Heart right ventricle (tissue), 16 donors: ENCODE results near the gene STRA8. TPM values are rescaled to one million over a fixed set of nuclear protein-coding genes. Genes with fewer than 3 reads are reported as not detected.

Experiments used
- ATAC-seq, 8 donors: fragments of 200-7000 bp; cut with Tn5 transposase; one replicate each; pipeline ENCODE4 v1.9.1; 2020; ENCODE audit warnings: mild to moderate bottlenecking in 8 of 8, moderate library complexity in 8 of 8, moderate number of reproducible peaks in 1 of 8
- DNase-seq, 2 donors: peaks; one replicate each; pipeline ENCODE4 v3.0.0-alpha.2; 2020
- H3K27ac ChIP-seq, 10 donors: fragments of 200-600 bp; sonication (generic) in 2 of 10; one replicate each; pipeline versions ENCODE4 v1.5.0 to v1.8.0; 2020 to 2022; ENCODE audit warnings: mild to moderate bottlenecking in 3 of 10
- H3K27me3 ChIP-seq, 7 donors: fragments of 200-600 bp; one replicate each; pipeline ENCODE4 v1.8.0; 2021 to 2022; ENCODE audit warnings: mild to moderate bottlenecking in 2 of 7
- H3K36me3 ChIP-seq, 9 donors: fragments of 200-600 bp; sonication (generic) in 1 of 9; one replicate each; pipeline versions ENCODE4 v1.5.0 to v1.8.0; 2020 to 2022; ENCODE audit warnings: mild to moderate bottlenecking in 2 of 9
- H3K4me1 ChIP-seq, 9 donors: fragments of 200-600 bp; sonication (generic) in 1 of 9; one replicate each; pipeline versions ENCODE4 v1.5.0 to v1.8.0; 2020 to 2022; ENCODE audit warnings: mild to moderate bottlenecking in 4 of 9
- H3K4me3 ChIP-seq, 10 donors: fragments of 200-600 bp; sonication (generic) in 2 of 10; one replicate each; pipeline versions ENCODE4 v1.5.0 to v1.8.0; 2020 to 2022; ENCODE audit warnings: mild to moderate bottlenecking in 7 of 10, moderate library complexity in 2 of 10
- H3K9me3 ChIP-seq, 11 donors: fragments of 200-600 bp in 10 of 11; sonication (generic) in 2 of 11; one replicate each; pipeline versions ENCODE4 v1.5.0 to v1.8.0; 2013 to 2022; ENCODE audit warnings: mild to moderate bottlenecking in 2 of 11, control low read depth in 1 of 11, moderate library complexity in 1 of 11
- WGBS, 2 donors: extraction: QIAGEN DNeasy Blood & Tissue Kit; methylation state at CpG; one replicate each; pipeline ENCODE4 v1.1.7; 2013; ENCODE audit warnings: inconsistent platforms in 1 of 2; 5-methylcytosine and 5-hydroxymethylcytosine counted together
- intact Hi-C, 10 donors: fragments of 100-400 bp; cut with DNase I; formaldehyde crosslinking; loops; one replicate each; pipeline versions ENCODE4 v1.11.1 to v1.14.2; 2022
- polyA plus RNA-seq, 2 donors: library from polyadenylated mRNA; stranded (reverse); fragments of 200-250 nt; gene quantifications; one replicate each; pipeline ENCODE4 v1.2.3, GENCODE V29; 2013
- total RNA-seq, 10 donors: library from RNA; stranded (reverse); fragmentation: NEBNext Ultra II Directional in 3 of 10; extraction: Animal tissue kit (Norgen Biotek cat#: 25700) in 3 of 10; gene quantifications; one replicate each; pipeline versions ENCODE4 v1.2.1 to v1.2.4, GENCODE V29; 2021 to 2023
- TF ChIP-seq, protein P1 (sequence below), 9 donors: fragments of 200-600 bp; sonication (generic) in 2 of 9; IDR thresholded peaks; one replicate each; pipeline versions ENCODE4 v1.5.0 to v1.8.0; 2021 to 2022; ENCODE audit warnings: antibody characterized with exemption in 9 of 9, mild to moderate bottlenecking in 5 of 9, moderate library complexity in 1 of 9
- donor health status: Arrhythmogenic right ventricular cardiomyopathy.
- donor health status: ischemic (EF 13 %, LVEDD 7.1; RV severe dilation, severe dysfunction).
- donor health status: healthy with polysubstance abuse.
- donor health status: DM: no; HTN: yes; CAD: no.
- donor health status: DM: no; HTN: no; CAD: no.
- donor health status: ischemic (EF 25% LVEDD 6.9; RV normal size, moderate dysfunction).
- donor health status: ischemic (EF 25% LVEDD 5.7; RV mildly dilated, moderate dysfunction).
- donor health status: healthy.
- donor health status: DM: yes; HTN: yes; CAD: no.
- donor health status: Ischemic cardiomyopathy.
- donor health status: ischemic (EF 35%, LVEDD 5.7; RV mildly dilated, moderate dysfunction).
- donor health status: nonischemic (EF 11% LVEDD 7.7; RV severe dilation, severe dysfunction).
- donor health status: DM: yes; HTN: yes; CAD: no.
- donor health status: PGD.
- donor health status: ischemic (EF 29% LVEDD 5.4; RV normal size, mild dysfunction).
- donor health status: nonischemic (EF 23%, LVEDD 6.1; RV moderate dilation, normal function).

STRA8 gene
- total and polyA plus RNA-seq, 12 donors: not detected

- intact Hi-C loops: no loop called here
- TF ChIP-seq, protein P1, sequence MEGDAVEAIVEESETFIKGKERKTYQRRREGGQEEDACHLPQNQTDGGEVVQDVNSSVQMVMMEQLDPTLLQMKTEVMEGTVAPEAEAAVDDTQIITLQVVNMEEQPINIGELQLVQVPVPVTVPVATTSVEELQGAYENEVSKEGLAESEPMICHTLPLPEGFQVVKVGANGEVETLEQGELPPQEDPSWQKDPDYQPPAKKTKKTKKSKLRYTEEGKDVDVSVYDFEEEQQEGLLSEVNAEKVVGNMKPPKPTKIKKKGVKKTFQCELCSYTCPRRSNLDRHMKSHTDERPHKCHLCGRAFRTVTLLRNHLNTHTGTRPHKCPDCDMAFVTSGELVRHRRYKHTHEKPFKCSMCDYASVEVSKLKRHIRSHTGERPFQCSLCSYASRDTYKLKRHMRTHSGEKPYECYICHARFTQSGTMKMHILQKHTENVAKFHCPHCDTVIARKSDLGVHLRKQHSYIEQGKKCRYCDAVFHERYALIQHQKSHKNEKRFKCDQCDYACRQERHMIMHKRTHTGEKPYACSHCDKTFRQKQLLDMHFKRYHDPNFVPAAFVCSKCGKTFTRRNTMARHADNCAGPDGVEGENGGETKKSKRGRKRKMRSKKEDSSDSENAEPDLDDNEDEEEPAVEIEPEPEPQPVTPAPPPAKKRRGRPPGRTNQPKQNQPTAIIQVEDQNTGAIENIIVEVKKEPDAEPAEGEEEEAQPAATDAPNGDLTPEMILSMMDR (IDR thresholded peaks at IDR 0.05): no peak
- no peak overlapping the region for H3K4me3 ChIP-seq
- DNase-seq: no peak
- no peak overlapping the region for H3K27ac ChIP-seq
- H3K27me3 ChIP-seq: peaks cover 0 to 5% (median 0%) of the 10 kb centered on the region in 7 donors
- H3K4me1 ChIP-seq: no peaks in the 10 kb centered on the region
- H3K9me3 ChIP-seq: no peaks in the 10 kb centered on the region
- H3K36me3 ChIP-seq: no peaks in the 10 kb centered on the region
- ATAC-seq: peak in 1 of 8 donors; percentile 38
- 96 to 97% methylated on average over 43 of the region's 43 CpGs for WGBS, 2 donors
Measured at GRCh38 chr7:135246191-135246825, 12.7 kb downstream of the STRA8 start.

DNA sequence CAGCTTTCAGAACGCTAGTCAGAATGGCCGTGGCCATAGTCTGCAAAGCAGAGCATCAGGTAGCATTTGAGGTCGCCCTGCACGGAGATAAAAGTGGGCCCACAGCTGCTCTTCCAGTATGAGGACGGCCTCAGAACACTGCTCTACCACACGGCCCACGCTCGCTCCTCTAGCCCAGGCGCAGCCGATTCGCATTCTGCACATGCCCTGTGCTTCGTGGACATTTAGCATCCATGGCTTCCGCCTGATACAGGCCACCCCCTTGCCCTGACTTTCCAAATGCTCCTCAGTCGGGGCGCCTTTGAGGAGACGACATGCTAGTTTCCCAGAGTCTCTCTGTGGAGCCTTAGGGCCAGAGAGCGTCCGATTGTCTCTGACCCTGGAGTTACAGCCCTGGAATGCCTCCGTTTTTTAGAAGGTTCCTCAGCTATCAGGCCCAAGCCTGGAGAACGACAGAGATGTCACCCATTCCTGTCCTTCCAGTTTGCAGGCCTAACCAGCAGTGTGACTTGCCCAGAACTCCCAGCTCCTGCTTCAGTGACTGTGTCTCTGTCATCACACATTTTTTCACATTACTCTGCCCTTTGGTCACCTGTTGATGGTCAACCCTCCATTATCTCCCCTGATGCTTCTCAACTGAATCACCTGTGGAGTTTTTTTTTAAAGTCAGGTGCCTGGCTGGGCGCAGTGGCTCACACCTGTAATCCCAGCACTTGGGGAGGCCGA lies 14.3 kb downstream of the STRA8 start:
- H3K27me3 ChIP-seq: peaks cover 0 to 5% (median 0%) of the 10 kb centered on the region in 7 donors
- H3K4me3 ChIP-seq: no peak overlapping the region
- DNase-seq (no peak), ATAC-seq (no peak)
- H3K9me3 ChIP-seq: no peaks in the 10 kb centered on the region
- TF ChIP-seq, protein P1 (IDR thresholded peaks at IDR 0.05): no peak
- H3K36me3 ChIP-seq: no peaks in the 10 kb centered on the region
- H3K4me1 ChIP-seq: peaks cover 0 to under 1% (median 0%) of the 10 kb centered on the region in 9 donors
- no peak overlapping the region for H3K27ac ChIP-seq
- WGBS, 2 donors: 94% methylated on average over 22 of the region's 22 CpGs
- intact Hi-C loops: no loop called here

GRCh38 chr7:135248546-135248945 lies 14.9 kb downstream of the STRA8 start:
- Histone ChIP-seq H3K4me1 (peaks cover 0 to 7% (median 3%) of the 10 kb centered on the region in 9 donors), H3K9me3 (no peaks in the 10 kb centered on the region), H3K36me3 (no peaks in the 10 kb centered on the region), H3K27ac (no peak overlapping the region), H3K27me3 (peaks cover 0 to 5% (median 0%) of the 10 kb centered on the region in 7 donors), H3K4me3 (no peak overlapping the region)
- intact Hi-C loops: no loop called here
- TF ChIP-seq, protein P1 (IDR thresholded peaks at IDR 0.05): no peak
- 88 to 89% methylated on average over 3 of the region's 3 CpGs for WGBS, 2 donors
- no peak for DNase-seq
- ATAC-seq: no peak

DNA sequence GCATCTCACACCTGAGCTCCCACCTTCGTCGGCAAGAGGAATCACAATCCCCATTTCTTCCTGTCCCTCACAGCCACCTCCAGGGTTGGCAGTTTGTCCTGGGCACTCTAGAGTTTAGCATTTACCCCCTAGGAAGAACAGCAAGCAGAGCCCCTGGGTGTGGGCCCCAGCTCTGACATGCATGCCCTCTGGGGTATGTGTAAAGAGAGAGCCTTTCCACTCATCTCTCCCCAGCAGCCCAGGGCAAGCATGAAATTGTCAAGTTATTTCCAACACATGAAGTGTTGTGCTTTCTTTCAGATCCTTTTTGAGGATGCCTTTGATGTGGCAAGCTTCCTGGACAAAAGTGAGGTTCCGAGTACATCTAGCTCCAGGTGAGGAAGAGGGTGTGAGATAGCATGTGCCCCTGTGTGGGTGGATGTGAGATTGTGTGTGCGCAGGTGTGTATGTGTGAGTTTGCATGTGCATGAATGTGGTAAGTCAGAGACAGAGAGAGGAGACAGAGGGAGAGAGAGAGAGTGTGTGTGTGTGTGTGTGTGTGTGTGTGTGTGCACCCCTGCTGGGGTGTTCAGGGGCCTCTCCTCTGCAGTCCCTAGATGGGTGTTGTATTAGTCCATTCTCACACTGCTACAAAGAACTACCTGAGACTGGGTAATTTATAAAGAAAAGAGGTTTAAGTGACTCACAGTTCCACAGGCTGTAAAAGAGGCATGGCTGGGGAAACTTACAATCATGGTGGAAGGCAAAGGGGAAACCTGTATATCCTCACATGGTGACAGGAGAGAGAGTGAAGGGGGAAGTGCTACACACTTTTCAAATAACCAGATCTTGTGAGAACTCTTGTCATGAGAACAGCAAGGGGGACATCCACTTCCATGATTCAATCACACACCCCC lies 18.1 kb downstream of the STRA8 start:
- Histone ChIP-seq H3K4me1 (peaks cover 0 to 28% (median 17%) of the 10 kb centered on the region in 9 donors), H3K27ac (no peak overlapping the region), H3K4me3 (no peak overlapping the region), H3K36me3 (no peaks in the 10 kb centered on the region), H3K9me3 (no peaks in the 10 kb centered on the region), H3K27me3 (no peaks in the 10 kb centered on the region)
- intact Hi-C loops: no loop called here
- ATAC-seq: no peak
- TF ChIP-seq, protein P1 (IDR thresholded peaks at IDR 0.05): no peak
- DNase-seq: no peak
- 89 to 94% methylated on average over 4 of the region's 4 CpGs for WGBS, 2 donors
